K562 (cell line): Measurements from ENCODE around the gene PUM1.

Source experiments
- BCLAF1 ChIP-seq, 2 experiments: fragments of 450-650 bp in 1 of 2; IDR thresholded peaks; 2 replicates each; pipeline ENCODE4 v1.6.1; 2011 to 2017; ENCODE audit warnings: low read depth in 2 of 2, antibody characterized with exemption in 1 of 2, borderline replicate concordance in 1 of 2, low read length in 1 of 2, mild to moderate bottlenecking in 1 of 2, mixed read lengths in 1 of 2; ENCODE audit not compliant: control insufficient read depth in 1 of 2
- CEBPB ChIP-seq: fragments of 450-650 bp; IDR thresholded peaks from 2 replicates; pipeline ENCODE4 v1.6.1; 2016; ENCODE audit warnings: missing genetic modification characterization, missing compliant biosample characterization

- TF ChIP-seq BCLAF1 (IDR thresholded peaks at IDR 0.05; ENCODE audit: borderline replicate concordance in 1 of 2, control insufficient read depth in 1 of 2, low read depth in 2 of 2, low read length in 1 of 2) (no peak), CEBPB (tag) (no peak)
Measured at GRCh38 chr1:30912224-30912623, 153.3 kb downstream of the PUM1 start.
